Lung (tissue), 12 donors: Measurements from ENCODE around the gene ATXN1. TPM values are rescaled to one million over a fixed set of nuclear protein-coding genes. Genes with fewer than 3 reads are reported as not detected.

ENCODE experiments used
- ATAC-seq: fragments of 200-7000 bp; cut with Tn5 transposase; one replicate; pipeline ENCODE4 v1.9.1; 2020; ENCODE audit warnings: moderate number of reproducible peaks; ENCODE audit not compliant: insufficient read depth, low FRiP score
- DNase-seq, 3 donors: peaks; one replicate each; pipeline ENCODE4 v3.0.0-alpha.2; 2013 to 2017
- H3K27ac ChIP-seq, 2 donors: one replicate each; pipeline ENCODE4 v1.5.1; 2013; ENCODE audit warnings: mild to moderate bottlenecking in 2 of 2, moderate library complexity in 2 of 2, control low read depth in 1 of 2, inconsistent platforms in 1 of 2, low read depth in 1 of 2, low read length in 1 of 2
- H3K27me3 ChIP-seq, 3 donors: one replicate each; pipeline ENCODE4 v1.5.1; 2013; ENCODE audit warnings: low read length in 2 of 3; ENCODE audit not compliant: control insufficient read depth in 3 of 3, insufficient read depth in 3 of 3
- H3K36me3 ChIP-seq, 4 donors: one replicate each; pipeline ENCODE4 v1.5.1; 2013; ENCODE audit warnings: low read length in 4 of 4, mild to moderate bottlenecking in 1 of 4, moderate library complexity in 1 of 4; ENCODE audit not compliant: control insufficient read depth in 4 of 4, insufficient read depth in 4 of 4
- H3K4me1 ChIP-seq, 5 donors: one replicate each; pipeline ENCODE4 v1.5.1; 2013; ENCODE audit warnings: low read length in 5 of 5, mild to moderate bottlenecking in 2 of 5, moderate library complexity in 1 of 5; ENCODE audit not compliant: control insufficient read depth in 5 of 5, insufficient read depth in 5 of 5
- H3K4me3 ChIP-seq: one replicate; pipeline ENCODE4 v1.5.1; 2013; ENCODE audit warnings: mild to moderate bottlenecking, control low read depth, moderate library complexity
- H3K9ac ChIP-seq, 2 donors: one replicate each; pipeline ENCODE4 v1.5.1; 2013; ENCODE audit warnings: low read length in 2 of 2, control low read depth in 1 of 2; ENCODE audit not compliant: insufficient read depth in 1 of 2
- H3K9me3 ChIP-seq, 4 donors: one replicate each; pipeline ENCODE4 v1.5.1; 2013; ENCODE audit warnings: low read length in 3 of 4, mild to moderate bottlenecking in 1 of 4, moderate library complexity in 1 of 4; ENCODE audit not compliant: control insufficient read depth in 4 of 4, insufficient read depth in 3 of 4
- WGBS, 2 donors: extraction: QIAGEN DNeasy Blood & Tissue Kit; methylation state at CpG; one replicate each; pipeline ENCODE4 v1.1.7; 2013; 5-methylcytosine and 5-hydroxymethylcytosine counted together
- polyA plus RNA-seq, 2 donors: library from polyadenylated mRNA; stranded (reverse); fragments of 200-250 nt; gene quantifications; one replicate each; pipeline ENCODE4 v1.2.1, GENCODE V29; 2013
- total RNA-seq, 2 donors: library from RNA; depleted of rRNA in 1 of 2; stranded (reverse); fragments of >200 nt in 1 of 2; gene quantifications; one replicate each; pipeline ENCODE4 v1.2.1, GENCODE V29; 2014 to 2021
- TF ChIP-seq, protein P1 (sequence below): IDR thresholded peaks from 2 replicates; pipeline ENCODE4 v1.5.1; 2012; ENCODE audit warnings: mild to moderate bottlenecking; ENCODE audit errors: control extremely low read depth, extremely low read depth
- donor health status: control.
- donor health status: control.
- donor health status: Bipolar disorder and iron deficiency.
- donor health status: healthy.
- donor health status: DM: yes; HTN: yes; CAD: no.

ATXN1 gene
- total and polyA plus RNA-seq, 4 donors, result 9.7 to 108 (median 34.9) TPM

DNA sequence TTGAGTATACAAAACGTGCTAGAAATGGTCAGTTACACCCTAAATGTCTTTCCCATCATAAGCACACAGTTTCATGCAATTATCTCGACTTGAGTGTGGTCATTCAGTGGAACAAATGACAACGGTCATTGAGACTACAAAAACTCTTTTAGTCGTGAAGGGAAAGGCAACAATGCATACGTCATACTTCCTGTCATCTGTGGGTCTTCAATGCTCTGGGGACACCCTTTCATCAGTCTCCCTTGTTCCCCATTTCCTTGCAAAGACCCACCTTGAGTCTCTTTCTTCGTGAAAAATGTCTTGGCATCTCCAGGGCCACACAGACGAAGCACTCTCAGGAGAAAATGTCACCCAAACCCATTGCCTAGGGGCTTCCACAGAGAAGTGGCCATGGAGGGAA lies 284.4 kb downstream of the ATXN1 start:
- DNase-seq (no peak), ATAC-seq (no peak)
- Histone ChIP-seq H3K9ac (no peak overlapping the region), H3K27ac (peak overlapping the region in 1 of 2 donors; percentile 76), H3K4me3 (no peak overlapping the region), H3K27me3 (no peaks in the 10 kb centered on the region), H3K36me3 (peaks cover 0 to 13% (median 0%) of the 10 kb centered on the region in 4 donors), H3K4me1 (peaks cover 4 to 19% (median 8%) of the 10 kb centered on the region in 5 donors), H3K9me3 (peaks cover 0 to 3% (median 0%) of the 10 kb centered on the region in 4 donors)
- 70 to 83% methylated on average over 7 of the region's 7 CpGs for WGBS, 2 donors
- TF ChIP-seq, protein P1, sequence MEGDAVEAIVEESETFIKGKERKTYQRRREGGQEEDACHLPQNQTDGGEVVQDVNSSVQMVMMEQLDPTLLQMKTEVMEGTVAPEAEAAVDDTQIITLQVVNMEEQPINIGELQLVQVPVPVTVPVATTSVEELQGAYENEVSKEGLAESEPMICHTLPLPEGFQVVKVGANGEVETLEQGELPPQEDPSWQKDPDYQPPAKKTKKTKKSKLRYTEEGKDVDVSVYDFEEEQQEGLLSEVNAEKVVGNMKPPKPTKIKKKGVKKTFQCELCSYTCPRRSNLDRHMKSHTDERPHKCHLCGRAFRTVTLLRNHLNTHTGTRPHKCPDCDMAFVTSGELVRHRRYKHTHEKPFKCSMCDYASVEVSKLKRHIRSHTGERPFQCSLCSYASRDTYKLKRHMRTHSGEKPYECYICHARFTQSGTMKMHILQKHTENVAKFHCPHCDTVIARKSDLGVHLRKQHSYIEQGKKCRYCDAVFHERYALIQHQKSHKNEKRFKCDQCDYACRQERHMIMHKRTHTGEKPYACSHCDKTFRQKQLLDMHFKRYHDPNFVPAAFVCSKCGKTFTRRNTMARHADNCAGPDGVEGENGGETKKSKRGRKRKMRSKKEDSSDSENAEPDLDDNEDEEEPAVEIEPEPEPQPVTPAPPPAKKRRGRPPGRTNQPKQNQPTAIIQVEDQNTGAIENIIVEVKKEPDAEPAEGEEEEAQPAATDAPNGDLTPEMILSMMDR, result no peak

DNA sequence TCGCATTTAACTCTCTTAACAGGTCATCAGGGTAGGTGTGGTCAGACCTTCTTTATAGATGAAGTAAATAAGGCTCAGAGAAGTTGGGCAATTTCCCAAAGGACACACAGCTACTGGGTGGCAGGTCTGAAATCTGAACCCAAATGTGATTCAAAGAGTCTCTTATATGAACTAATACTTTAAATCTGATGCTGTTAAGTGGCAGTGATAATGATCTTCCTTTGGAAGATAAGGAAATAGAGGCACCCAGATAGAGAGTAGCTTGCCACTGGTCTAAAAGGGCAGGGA lies 285.8 kb downstream of the ATXN1 start:
- ATAC-seq (no peak), DNase-seq (no peak)
- Histone ChIP-seq H3K9ac (no peak overlapping the region), H3K9me3 (peaks cover 0 to 3% (median 0%) of the 10 kb centered on the region in 4 donors), H3K4me1 (peaks cover 7 to 19% (median 13%) of the 10 kb centered on the region in 5 donors), H3K27ac (no peak overlapping the region), H3K36me3 (peaks cover 0 to 12% (median 0%) of the 10 kb centered on the region in 4 donors), H3K27me3 (no peaks in the 10 kb centered on the region), H3K4me3 (no peak overlapping the region)
- 94 to 95% methylated on average over 1 of the region's 1 CpG for WGBS, 2 donors
- TF ChIP-seq, protein P1, result no peak

DNA sequence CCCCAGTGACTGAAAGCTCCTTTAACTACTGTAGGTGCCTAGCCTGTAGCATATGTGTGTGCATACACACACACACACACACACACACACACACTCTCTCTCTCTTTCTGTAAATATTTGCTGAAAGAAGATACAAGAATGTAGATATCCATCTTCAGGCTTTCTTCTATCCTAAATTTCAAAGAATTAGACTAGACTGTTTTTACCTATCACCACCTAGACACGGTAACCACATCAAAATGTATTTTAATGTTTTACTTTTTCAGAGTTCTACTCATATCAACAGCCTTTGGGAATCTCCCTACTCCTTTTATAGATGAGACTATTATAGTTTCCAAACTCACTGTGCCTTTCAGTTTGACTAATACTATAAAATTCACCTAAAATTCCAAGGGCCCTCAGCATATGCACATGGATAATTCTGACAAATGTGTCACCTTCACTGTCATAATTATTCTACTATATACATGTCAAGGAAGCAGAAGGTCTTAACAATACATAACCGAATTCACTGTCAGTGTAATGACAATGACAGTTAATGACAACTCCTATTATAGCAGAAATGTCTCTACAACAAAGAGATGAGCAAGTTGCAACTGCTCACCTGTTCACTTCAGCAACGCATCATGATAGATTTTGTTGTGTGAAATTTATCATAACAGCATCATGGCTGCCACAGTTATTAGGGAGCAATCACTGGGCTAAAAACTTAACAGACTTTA lies 286.3 kb downstream of the ATXN1 start:
- DNase-seq, result no peak
- no peaks in the 10 kb centered on the region for H3K27me3 ChIP-seq
- no peak for ATAC-seq
- no peak overlapping the region for H3K27ac ChIP-seq
- TF ChIP-seq, protein P1, result no peak
- H3K4me3 ChIP-seq, result no peak overlapping the region
- peaks cover 7 to 19% (median 13%) of the 10 kb centered on the region in 5 donors for H3K4me1 ChIP-seq
- peaks cover 0 to 12% (median 0%) of the 10 kb centered on the region in 4 donors for H3K36me3 ChIP-seq
- H3K9me3 ChIP-seq, result peaks cover 0 to 3% (median 0%) of the 10 kb centered on the region in 4 donors
- 93 to 96% methylated on average over 3 of the region's 3 CpGs for WGBS, 2 donors
- H3K9ac ChIP-seq, result no peak overlapping the region
